Cardiac septum (tissue), 1 donor: ENCODE measurements around the gene SYNE2. TPM values are rescaled to one million over a fixed set of nuclear protein-coding genes. Genes with fewer than 3 reads are reported as not detected.
"Not testable (repeated sequence)": the region's sequence is repeated elsewhere in the genome, so short reads cannot be mapped to it uniquely, and the experiment has no call there.

Source experiments
- DNase-seq: peaks from one replicate; pipeline ENCODE4 v3.0.0-alpha.2; 2020; ENCODE audit warnings: low spot score
- intact Hi-C: fragments of 100-400 bp; cut with DNase I; formaldehyde crosslinking; loops from one replicate; pipeline ENCODE4 v1.14.0; 2022
- total RNA-seq: library from RNA; stranded (reverse); fragmentation: NEBNext Ultra II Directional; extraction: Animal tissue kit (Norgen Biotek cat#: 25700); gene quantifications from one replicate; pipeline ENCODE4 v1.2.1, GENCODE V29; 2021
- donor health status: DM: no; HTN: no; CAD: no.

Gene SYNE2
- total RNA-seq, 1 donor from 2014 or later, result 61.4 TPM

DNA sequence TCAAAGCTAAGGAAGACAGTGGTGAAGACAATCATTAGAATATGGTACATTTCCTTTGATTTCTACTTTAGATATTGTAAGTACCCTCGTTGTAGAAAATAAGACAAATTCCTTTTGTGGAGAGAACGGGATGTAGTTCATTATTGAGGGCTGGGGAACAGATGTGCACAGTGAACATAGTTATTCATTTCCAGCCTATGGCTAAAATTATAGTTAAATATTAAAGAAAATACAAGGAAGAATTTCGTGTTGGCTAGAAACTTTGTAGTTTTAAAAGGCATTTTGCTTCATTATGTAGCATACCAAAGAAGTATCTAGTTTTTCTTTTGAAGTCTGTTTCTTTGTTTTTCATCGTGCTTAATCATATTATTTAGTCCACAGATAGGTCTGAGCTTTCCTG, 239.5 kb downstream of the SYNE2 start:
- DNase-seq, result no peak
- intact Hi-C loops, result no loop called here

DNA sequence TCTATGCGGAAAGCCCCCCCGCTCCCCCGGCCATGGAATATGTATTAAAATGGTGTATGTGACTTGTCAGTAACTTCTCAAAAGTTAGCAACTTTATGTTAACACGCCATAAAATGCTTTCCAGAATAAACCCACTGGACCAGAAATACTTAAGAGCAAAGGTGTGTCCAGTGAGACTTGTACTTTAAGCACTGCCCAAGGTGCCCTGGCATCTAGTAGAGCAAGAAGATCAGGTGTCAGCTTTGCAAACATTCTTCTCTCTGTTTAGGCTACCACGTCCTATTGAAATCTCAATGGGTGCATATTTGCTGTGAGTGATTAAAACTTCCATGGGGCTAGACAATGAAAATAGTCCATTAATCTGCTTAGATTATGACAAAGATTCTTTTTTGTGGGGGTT, 240.1 kb downstream of the SYNE2 start:
- no peak for DNase-seq
- intact Hi-C loops, result no loop called here

DNA sequence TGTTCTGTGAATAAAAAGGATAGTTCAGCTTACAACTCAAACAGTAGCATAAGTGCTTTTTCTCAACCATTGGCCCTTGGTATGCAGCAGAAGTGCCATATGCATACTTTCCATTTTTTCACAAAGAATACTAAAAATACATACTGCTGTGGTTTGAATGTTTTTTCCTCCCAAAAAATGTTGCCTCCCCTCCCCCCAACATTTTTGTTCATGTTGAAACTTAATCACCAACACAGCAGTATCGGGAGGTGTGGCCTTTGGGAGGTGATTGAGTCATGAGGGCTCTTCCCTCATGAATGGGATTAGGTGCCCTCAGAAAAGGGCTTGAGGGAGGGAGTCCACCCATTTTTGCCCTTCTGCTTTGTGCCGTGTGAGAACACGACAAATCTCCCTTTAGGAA, 242.8 kb downstream of the SYNE2 start:
- intact Hi-C loops, result no loop called here
- DNase-seq, result no peak

DNA sequence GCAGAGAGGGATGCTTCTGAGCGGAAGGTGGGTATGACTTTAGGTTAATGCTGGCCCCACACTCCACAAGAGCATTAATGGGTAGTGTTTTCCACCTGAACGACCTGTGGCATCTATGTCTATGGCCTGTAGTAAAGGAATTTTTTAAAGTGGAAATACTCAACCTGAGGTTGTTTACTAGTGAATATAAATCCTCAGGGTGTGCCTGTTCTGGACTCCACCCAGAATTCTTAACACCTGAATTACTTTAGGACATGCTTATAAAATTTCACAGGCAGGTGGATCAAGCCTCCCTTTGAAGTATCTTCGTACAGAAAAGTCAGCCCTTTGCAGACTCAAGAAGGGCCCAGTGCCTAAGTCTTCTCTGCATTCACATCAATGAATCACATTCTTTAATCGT, 245.3 kb downstream of the SYNE2 start:
- no peak for DNase-seq
- intact Hi-C loops, result no loop called here

DNA sequence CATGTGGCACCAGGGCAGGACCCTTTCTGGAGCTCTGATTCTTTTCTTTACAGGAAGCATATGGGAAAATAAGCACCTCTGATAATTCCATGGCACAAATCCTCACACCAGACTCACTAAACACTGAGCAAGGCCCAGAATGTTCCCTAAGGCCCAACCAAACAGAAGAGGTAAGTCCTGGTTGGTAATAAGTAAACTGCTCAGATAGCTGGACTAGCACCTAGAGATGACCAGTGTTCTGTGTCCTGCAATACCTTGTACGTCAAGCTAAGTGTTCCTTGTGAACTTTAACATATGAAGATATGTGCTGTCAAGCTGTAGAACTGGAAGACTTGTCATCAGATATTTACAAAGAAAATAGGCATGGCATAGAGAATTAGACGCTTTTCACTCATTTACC, 254.6 kb downstream of the SYNE2 start:
- intact Hi-C loops, result no loop called here
- DNase-seq, result no peak

DNA sequence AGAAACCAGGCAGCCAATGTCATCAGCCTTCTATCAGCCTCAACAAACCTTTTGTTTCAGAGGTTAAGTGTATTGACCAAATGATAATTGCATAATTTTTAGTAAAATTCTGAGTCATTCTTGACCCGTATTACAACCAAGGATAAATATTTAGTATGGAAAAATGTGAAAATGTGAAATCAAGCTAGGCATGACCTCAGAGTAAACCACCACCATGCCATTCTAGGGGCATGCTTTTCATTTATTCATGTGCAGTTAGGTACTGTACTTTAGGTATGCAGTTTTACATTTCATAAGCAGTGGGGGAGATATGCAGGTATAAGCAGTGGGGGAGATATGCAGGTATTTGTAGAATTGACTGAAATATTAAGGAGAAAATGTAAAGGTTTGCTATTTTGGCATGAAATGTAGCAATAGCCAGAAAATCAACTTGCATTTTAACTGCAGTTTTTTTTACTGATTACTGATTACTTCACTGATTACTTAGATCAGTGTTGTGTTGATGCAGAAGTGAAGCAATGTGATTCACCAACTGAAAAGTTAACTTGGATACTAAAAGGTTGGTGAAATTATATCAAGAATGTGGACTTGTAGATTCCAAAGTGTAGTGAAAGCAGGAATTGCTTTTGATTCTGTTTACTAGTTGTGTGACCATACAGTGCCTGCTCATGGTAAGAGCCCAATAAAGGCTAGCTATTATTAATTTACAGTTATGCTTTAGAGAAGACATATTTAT, 257.2 kb downstream of the SYNE2 start:
- no peak for DNase-seq
- intact Hi-C loops, result no loop called here

DNA sequence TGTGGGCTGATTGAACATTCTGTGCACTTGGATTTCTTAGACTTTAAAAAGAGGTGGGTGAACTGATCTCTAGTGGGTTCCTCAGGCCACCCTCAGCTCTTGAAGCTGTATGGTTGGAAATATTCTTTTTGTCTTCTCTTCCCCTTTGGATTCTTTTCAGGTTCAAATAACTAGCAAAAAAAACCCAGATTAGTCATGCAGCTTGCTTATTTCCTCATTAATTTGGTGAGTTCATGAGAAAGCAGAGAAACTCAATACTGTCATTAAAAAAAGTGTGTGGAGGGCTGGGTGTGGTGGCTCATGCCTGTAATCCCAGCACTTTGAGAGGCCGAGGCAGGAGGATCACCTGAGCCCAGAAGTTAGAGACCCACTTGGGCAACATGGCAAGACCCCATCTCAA, 258.0 kb downstream of the SYNE2 start:
- DNase-seq, result no peak
- intact Hi-C loops, result no loop called here

DNA sequence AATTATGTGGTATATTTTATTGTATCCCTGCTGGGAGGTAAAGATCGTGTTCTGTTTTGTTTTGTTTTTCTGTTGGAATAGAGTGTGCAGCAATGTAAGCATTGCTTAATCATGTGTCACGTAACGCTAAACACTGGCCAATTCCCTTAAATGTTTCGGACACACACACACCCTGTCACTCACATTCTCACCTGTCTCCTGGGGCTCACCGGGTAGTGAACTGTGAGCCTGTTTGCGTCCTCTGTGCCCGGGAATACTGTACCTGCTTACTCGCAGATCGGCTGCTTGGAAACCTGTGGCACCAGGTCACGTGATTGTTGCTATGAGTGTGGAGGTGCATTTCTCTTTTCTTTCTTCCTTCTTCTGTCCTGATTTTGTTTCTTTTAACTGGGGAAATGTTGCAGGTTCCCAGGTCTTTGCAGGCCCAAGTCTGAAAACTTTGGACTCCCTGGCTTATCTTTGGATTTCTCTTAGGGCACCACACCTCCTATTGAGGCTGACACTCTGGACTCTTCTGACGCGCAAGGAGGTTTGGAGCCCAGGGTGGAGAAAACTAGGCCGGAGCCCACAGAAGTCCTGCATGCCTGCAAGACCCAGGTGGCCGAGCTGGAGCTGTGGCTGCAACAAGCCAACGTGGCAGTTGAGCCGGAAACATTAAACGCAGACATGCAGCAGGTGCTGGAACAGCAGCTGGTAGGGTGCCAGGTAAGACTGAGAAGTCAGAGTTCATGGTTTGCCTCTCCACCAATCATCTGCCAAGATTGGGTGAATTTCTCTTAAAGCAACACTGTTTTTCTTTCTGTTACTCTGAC, 260.3 kb downstream of the SYNE2 start:
- no peak for DNase-seq
- intact Hi-C loops, result no loop called here

DNA sequence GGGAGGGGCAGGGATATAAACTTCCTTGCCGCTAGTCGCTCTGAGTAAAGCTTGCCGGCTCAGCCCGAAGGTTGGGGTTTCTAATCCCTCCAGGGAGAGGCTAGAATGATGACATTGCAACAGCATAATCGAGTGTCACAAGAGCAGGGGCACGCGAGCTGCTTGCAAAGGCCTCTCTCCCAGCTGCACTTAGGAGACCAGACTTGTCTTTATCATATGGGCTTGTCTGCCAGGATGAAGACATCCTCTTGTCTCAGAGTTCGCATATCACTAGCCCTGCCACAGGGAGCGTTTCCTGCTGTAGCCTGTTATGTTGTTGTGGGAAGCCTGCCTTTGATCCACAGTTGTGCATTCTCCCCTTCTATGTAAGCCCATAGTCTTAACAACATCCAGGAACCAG, 261.4 kb downstream of the SYNE2 start:
- DNase-seq, result no peak
- intact Hi-C loops, result no loop called here

DNA sequence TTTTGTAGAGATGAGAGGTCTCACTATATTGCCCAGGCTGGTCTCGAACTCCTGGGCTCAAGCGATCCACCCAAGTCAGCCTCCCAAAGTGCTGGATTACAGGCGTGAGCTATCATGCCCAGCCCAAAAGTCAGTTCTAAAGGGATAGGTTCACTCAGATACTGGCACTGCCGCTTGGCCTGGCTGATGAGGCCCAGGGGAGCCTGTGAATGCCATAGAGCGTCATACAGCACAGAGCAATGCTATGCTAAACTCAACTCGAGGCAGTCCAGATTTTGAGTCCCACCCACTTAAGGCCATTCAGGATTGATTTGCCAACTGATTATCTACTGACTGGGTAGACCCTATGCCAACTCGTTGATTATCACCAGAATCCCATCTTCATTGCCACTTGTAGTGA, 262.0 kb downstream of the SYNE2 start:
- intact Hi-C loops, result no loop called here
- DNase-seq, result no peak

DNA sequence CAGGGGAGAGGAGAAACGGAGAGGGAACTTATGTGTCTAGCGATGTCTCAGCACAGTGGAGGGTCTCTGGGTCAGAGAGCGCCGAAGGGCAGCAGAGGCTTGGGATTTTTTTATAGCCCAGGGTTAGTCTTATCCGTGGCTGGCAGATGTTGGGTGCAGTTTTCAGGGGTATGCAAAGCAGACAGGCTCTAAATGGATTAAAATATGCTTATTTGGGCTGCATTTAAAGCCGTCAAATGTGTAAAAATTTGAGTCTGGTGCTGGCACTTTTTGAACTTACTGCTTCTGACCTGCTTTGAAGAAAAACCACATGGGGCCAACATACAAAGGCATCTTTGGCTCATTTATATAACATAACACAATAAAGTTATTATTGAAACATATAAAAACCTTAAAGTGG, 262.6 kb downstream of the SYNE2 start:
- intact Hi-C loops, result no loop called here

DNA sequence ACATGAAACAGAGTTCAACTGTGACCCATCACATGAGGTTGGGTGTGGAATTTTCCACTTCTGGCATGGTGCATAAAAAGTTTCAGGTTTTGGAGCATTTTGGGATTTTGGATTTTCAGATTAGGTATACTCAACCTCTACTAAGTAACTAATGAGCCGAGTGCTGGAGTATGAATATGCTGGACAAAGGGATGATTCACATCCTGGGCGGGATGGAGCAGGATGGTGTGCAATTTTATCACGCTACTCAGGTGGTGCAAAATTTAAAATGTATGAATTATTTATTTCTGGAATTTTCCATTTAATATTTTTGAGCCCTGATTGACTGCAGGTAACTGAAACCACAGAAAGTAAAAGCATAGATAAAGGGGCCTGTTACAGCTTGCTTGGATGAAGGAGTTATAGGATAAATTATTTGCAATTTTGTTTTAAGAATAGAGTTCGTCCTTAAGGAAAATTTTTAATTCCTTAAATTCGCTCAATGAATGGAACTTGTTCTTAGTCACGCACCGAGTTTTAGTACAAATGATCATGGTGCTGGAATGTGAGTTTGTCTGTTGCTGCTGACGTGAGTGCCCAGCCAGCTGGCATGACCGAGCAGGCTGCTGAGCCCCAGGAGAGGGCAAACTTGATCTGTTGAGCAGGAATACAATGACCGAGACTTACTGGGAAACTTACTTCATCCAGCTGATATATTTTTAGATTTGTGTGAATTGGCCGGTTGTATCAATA, 265.0 kb downstream of the SYNE2 start:
- DNase-seq, result no peak
- intact Hi-C loops, result no loop called here

More for the DNA sequence above, 262.6 kb downstream of the SYNE2 start:
- no peak for DNase-seq

DNA sequence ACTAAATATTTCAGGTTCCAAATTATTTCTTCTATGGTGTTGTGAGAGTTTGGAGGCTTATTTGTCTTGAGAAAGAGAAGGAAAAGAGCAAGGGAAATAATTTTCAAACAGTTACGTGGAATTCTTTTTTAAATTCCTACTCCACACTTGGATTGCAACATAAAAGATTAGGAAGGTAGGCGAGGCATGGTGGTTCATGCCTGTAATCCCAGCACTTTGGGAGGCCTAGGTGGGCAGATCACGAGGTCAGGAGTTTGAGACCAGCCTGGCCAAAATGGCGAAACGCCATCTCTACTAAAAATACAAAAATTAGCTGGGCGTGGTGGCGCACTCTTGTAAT, 265.6 kb downstream of the SYNE2 start:
- intact Hi-C loops, DNase-seq: not testable (repeated sequence)

DNA sequence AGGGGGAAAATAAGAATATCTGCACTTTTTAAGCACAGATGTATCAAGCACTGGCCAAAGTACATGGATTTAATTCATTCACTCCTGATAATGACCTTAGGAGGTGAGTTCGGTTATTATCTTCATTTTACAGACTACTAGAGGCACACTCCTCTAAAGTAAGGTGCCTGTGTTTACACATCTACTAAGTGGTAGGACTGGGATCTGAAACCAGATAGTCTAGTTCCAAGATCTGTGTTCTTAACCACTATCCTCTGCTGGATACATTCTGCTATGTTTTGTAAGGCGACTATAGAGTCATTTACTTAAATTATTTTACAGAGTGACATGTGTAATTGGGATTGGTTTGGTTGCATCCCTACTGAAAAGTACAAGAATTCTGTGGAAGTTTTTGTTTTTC, 266.1 kb downstream of the SYNE2 start:
- intact Hi-C loops, result no loop called here
- DNase-seq, result no peak

DNA sequence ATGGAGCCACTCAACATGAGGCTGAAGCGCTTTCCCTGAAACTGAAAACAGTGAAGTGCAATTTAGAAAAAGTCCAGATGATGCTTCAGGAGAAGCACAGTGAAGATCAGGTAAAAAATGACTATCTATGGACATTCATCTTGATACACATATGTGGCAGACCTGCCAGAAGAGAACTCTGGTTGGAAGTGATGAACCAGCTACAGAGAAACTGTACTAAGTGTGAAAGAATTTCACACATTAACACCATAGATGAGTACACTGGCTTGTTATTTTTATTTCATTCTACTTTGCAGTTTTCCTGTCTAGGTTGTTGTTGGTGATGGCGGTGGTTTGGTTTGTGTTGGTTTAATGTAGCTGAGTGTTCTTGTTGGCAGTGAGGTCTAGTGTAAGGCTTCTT, 266.7 kb downstream of the SYNE2 start:
- intact Hi-C loops, result no loop called here
- no peak for DNase-seq

DNA sequence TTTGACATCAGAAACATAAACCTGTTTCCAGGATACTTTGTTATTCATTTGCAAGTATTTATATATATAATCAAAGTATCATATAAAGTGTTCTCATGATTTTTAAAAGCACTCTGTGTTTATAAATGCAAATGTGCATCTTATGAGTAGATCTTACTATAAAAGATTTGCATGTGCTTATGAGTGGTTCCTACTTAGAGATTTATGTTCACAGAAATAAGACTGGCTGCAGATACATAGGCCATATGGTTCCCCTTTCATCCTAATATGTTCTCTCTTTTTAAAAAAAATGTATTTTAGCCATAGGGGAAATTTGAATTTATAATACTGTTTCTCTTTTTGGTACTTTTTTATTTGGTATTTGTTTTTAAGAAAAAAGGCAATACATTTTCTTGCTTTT, 267.2 kb downstream of the SYNE2 start:
- DNase-seq, result no peak
- intact Hi-C loops, result no loop called here

DNA sequence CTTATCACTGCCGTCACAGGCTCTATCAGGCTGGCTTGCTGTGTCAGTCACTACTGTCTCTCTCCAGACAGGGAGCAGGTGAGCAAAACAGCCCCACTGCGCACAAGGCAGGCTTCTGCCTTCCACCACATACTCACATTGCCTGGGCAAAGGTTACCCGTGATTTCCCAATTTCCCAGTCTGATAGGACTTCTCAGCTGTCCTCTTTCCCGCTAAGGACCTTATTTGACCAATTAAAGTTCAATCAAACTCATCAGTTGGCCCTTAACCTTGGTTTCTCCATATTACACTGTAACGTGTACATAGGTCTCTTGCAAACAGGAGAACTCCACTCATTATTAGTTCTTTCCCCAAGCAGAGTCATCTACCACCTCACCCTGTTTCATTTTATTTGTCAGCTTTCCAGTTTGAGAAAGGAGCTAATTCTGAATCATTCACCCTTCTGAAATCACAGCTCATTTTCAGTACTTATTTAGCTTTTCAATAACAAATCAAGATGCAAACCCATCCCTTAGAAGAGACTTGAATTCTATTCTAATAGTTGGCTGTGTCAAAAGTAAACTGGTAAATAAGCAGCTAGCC, 270.5 kb downstream of the SYNE2 start:
- intact Hi-C loops, result no loop called here

DNA sequence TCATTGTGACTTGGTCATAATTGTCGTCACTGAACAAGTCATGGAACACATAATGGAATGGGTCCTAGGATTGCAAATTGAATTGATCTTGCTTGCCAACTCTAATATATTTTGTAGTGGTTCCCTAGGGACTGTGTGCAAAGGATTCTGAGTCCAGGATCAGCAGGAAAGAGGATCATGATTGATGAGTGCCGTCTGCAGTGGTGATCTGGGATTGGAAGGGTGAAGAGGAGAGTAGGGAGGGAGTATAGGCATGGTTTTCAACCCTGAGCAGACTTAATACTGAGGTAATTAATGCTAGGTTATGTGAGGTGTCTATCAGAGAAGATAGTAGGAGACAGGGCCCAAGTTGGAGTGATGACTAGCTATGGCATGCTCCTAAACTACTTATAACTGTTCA, 272.5 kb downstream of the SYNE2 start:
- no peak for DNase-seq
- intact Hi-C loops, result no loop called here

More for the DNA sequence above, 270.5 kb downstream of the SYNE2 start:
- no peak for DNase-seq

DNA sequence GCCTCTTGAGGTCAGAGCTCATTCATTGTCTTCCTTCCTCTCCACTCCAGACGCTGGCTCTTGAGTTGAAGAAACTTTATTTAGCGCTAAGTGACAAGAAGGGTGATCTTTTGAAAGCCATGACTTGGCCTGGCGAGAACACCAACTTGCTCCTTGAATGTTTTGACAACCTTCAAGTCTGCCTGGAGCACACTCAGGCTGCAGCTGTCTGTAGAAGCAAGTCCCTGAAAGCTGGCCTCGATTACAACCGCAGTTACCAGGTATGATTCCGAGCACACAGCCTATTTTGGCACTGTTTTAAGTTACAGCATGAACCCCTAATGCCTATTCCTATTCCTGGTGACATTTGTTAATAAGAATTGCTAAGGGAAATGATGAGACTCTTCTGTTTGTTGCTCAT, 273.7 kb downstream of the SYNE2 start:
- DNase-seq, result no peak
- intact Hi-C loops, result no loop called here

DNA sequence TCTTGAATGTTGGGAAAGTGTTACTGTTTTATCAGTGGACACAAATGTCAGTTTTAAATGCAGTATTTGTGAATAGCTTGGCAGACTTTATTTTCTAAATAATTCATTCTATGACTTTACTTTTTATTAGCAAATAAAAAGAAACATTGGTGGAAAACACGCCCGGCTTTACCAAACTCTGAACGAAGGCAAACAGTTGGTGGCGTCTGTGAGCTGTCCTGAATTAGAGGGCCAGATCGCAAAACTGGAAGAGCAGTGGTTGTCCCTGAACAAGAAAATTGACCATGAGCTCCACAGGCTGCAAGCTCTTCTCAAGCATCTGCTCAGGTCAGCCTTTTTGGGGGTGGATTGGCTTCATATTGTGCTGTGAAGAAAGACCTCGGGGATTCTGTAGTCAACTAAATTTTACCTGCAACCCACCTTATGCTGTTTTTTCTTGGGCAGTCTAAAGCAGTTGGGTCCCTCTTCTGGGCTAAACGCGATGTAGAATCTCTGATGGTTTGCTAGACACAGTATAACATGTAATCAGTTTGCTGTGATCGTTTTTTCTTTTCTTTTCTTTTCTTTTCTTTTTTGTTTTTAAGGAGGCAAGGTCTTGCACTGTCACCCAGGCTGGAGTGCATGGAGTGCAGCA, 285.0 kb downstream of the SYNE2 start:
- DNase-seq, result no peak
- intact Hi-C loops, result loop anchor here (5.0 kb wide), 1 partner anchor 160 kb away; no protein-coding TSS in a partner anchor
